ENCODE measurements around the gene AMBP. TPM values are rescaled to one million over a fixed set of nuclear protein-coding genes. Genes with fewer than 3 reads are reported as not detected.

Gene AMBP
- total and polyA plus RNA-seq, 4 donors = 3,440 to 6,678 (median 4,863) TPM

GRCh38 chr9:114060070-114060469 is 18.0 kb downstream of the AMBP start:
- WGBS = 93% methylated on average over 8 of the region's 8 CpGs
- no peak for DNase-seq (ENCODE audit: low spot score)
- H3K27ac ChIP-seq (ENCODE audit: low read depth in 1 of 2, low read length in 2 of 2) = peak overlapping the region in 1 of 2 donors; percentile 0
- H3K4me1 ChIP-seq (ENCODE audit: control insufficient read depth in 4 of 4, insufficient read depth in 4 of 4, low read length in 3 of 4) = peaks cover 0 to 9% (median 1%) of the 10 kb centered on the region in 4 donors
- no peak overlapping the region for H3K9ac ChIP-seq (ENCODE audit: low read depth in 1 of 2, low read length in 2 of 2)
- H3K4me3 ChIP-seq (ENCODE audit: low read depth in 1 of 3, low read length in 3 of 3) = no peak overlapping the region
- TF ChIP-seq HNF4A (conservative IDR thresholded peaks at IDR 0.05) (no peak), HNF4G (IDR thresholded peaks at IDR 0.05) (no peak), MAX (IDR thresholded peaks at IDR 0.05) (no peak), NR2F2 (IDR thresholded peaks at IDR 0.05) (no peak), RXRA (IDR thresholded peaks at IDR 0.05) (no peak), GABPA (IDR thresholded peaks at IDR 0.05 in 1 of 2, conservative IDR thresholded peaks at IDR 0.05 in 1 of 2) (no peak), CTCF (IDR thresholded peaks at IDR 0.05; ENCODE audit: low read depth, low read length, missing input control) (no peak), SP1 (IDR thresholded peaks at IDR 0.05) (no peak), ATF3 (IDR thresholded peaks at IDR 0.05) (no peak), YY1 (IDR thresholded peaks at IDR 0.05) (no peak), TAF1 (conservative IDR thresholded peaks at IDR 0.05) (no peak), FOXA1 (IDR thresholded peaks at IDR 0.05) (no peak), FOXA2 (IDR thresholded peaks at IDR 0.05) (no peak), EGR1 (IDR thresholded peaks at IDR 0.05; ENCODE audit: low read depth in 2 of 2) (no peak)
- no peaks in the 10 kb centered on the region for H3K27me3 ChIP-seq (ENCODE audit: control insufficient read depth in 4 of 4, insufficient read depth in 4 of 4, low read length in 3 of 4)
- H3K9me3 ChIP-seq (ENCODE audit: control insufficient read depth in 4 of 4, low read length in 3 of 4) = no peaks in the 10 kb centered on the region
- H3K36me3 ChIP-seq (ENCODE audit: control insufficient read depth in 4 of 4, insufficient read depth in 3 of 4, low read depth in 1 of 4, low read length in 3 of 4) = peaks cover 12 to 45% (median 40%) of the 10 kb centered on the region in 4 donors

- Histone ChIP-seq H3K9me3 (ENCODE audit: control insufficient read depth in 4 of 4, low read length in 3 of 4) (no peaks in the 10 kb centered on the region), H3K9ac (ENCODE audit: low read depth in 1 of 2, low read length in 2 of 2) (no peak overlapping the region), H3K27ac (ENCODE audit: low read depth in 1 of 2, low read length in 2 of 2) (peak overlapping the region in 1 of 2 donors; percentile 30), H3K4me1 (ENCODE audit: control insufficient read depth in 4 of 4, insufficient read depth in 4 of 4, low read length in 3 of 4) (peaks cover 0 to 7% (median 1%) of the 10 kb centered on the region in 4 donors), H3K36me3 (ENCODE audit: control insufficient read depth in 4 of 4, insufficient read depth in 3 of 4, low read depth in 1 of 4, low read length in 3 of 4) (peaks cover 12 to 38% (median 34%) of the 10 kb centered on the region in 4 donors), H3K4me3 (ENCODE audit: low read depth in 1 of 3, low read length in 3 of 3) (no peak overlapping the region), H3K27me3 (ENCODE audit: control insufficient read depth in 4 of 4, insufficient read depth in 4 of 4, low read length in 3 of 4) (no peaks in the 10 kb centered on the region)
- TF ChIP-seq YY1 (IDR thresholded peaks at IDR 0.05) = peak; percentile 10
- TF ChIP-seq HNF4A (conservative IDR thresholded peaks at IDR 0.05) = peak in 1 of 2 donors; percentile 4
- TF ChIP-seq FOXA1 (IDR thresholded peaks at IDR 0.05) = no peak
- WGBS = 45% methylated on average over 8 of the region's 8 CpGs
- DNase-seq (ENCODE audit: low spot score) = no peak
Measured at GRCh38 chr9:114059047-114059803, 18.9 kb downstream of the AMBP start.

- Histone ChIP-seq H3K4me1 (ENCODE audit: control insufficient read depth in 4 of 4, insufficient read depth in 4 of 4, low read length in 3 of 4) (peaks cover 0 to 7% (median 1%) of the 10 kb centered on the region in 4 donors), H3K36me3 (ENCODE audit: control insufficient read depth in 4 of 4, insufficient read depth in 3 of 4, low read depth in 1 of 4, low read length in 3 of 4) (peaks cover 12 to 36% (median 31%) of the 10 kb centered on the region in 4 donors), H3K27ac (ENCODE audit: low read depth in 1 of 2, low read length in 2 of 2) (peak overlapping the region in 1 of 2 donors; percentile 30), H3K27me3 (ENCODE audit: control insufficient read depth in 4 of 4, insufficient read depth in 4 of 4, low read length in 3 of 4) (no peaks in the 10 kb centered on the region), H3K4me3 (ENCODE audit: low read depth in 1 of 3, low read length in 3 of 3) (no peak overlapping the region), H3K9me3 (ENCODE audit: control insufficient read depth in 4 of 4, low read length in 3 of 4) (no peaks in the 10 kb centered on the region), H3K9ac (ENCODE audit: low read depth in 1 of 2, low read length in 2 of 2) (no peak overlapping the region)
- peak; percentile 34 for DNase-seq (ENCODE audit: low spot score)
- WGBS = 24% methylated on average over 4 of the region's 4 CpGs
- TF ChIP-seq GABPA (IDR thresholded peaks at IDR 0.05 in 1 of 2, conservative IDR thresholded peaks at IDR 0.05 in 1 of 2) (no peak), TAF1 (conservative IDR thresholded peaks at IDR 0.05) (no peak), RXRA (IDR thresholded peaks at IDR 0.05) (no peak), SP1 (IDR thresholded peaks at IDR 0.05) (peak; percentile 14), HNF4G (IDR thresholded peaks at IDR 0.05) (no peak)
Measured at GRCh38 chr9:114058688-114059046, 19.4 kb downstream of the AMBP start.
